HUES64 (cell line): Measurements from ENCODE around the gene APOL1.
A peak's percentile ranks its signal among the peaks of the same experiment; 100 is the strongest.
"Not testable (repeated sequence)": the region's sequence is repeated elsewhere in the genome, so short reads cannot be mapped to it uniquely, and the experiment has no call there.

Experiments used
- H3K27ac ChIP-seq: 2 replicates; pipeline ENCODE4 v1.7.0; 2013; ENCODE audit warnings: low read depth, low read length, inconsistent platforms
- H3K27me3 ChIP-seq: 2 replicates; pipeline ENCODE4 v1.6.1; 2013; ENCODE audit warnings: mild to moderate bottlenecking, low read length; ENCODE audit not compliant: insufficient read depth
- H3K36me3 ChIP-seq: 2 replicates; pipeline ENCODE4 v1.6.1; 2013; ENCODE audit warnings: mild to moderate bottlenecking, low read length; ENCODE audit not compliant: insufficient read depth
- H3K4me1 ChIP-seq: 2 replicates; pipeline ENCODE4 v1.6.1; 2013; ENCODE audit warnings: mild to moderate bottlenecking, low read length, moderate library complexity; ENCODE audit not compliant: insufficient read depth
- H3K4me3 ChIP-seq: 2 replicates; pipeline ENCODE4 v1.5.1; 2013; ENCODE audit warnings: mild to moderate bottlenecking, low read length, moderate library complexity
- H3K9ac ChIP-seq: 2 replicates; pipeline ENCODE4 v1.6.1; 2013; ENCODE audit warnings: mild to moderate bottlenecking, low read depth, low read length
- H3K9me3 ChIP-seq: 2 replicates; pipeline ENCODE4 v1.6.1; 2013; ENCODE audit warnings: low read depth, low read length; ENCODE audit not compliant: insufficient read depth
- WGBS: fragments of 150-250, 120-280 bp; methylation state at CpG from one replicate; pipeline ENCODE4 v1.1.7; 2013; ENCODE audit warnings: missing lambda C conversion rate; 5-methylcytosine and 5-hydroxymethylcytosine counted together

APOL1 gene

DNA sequence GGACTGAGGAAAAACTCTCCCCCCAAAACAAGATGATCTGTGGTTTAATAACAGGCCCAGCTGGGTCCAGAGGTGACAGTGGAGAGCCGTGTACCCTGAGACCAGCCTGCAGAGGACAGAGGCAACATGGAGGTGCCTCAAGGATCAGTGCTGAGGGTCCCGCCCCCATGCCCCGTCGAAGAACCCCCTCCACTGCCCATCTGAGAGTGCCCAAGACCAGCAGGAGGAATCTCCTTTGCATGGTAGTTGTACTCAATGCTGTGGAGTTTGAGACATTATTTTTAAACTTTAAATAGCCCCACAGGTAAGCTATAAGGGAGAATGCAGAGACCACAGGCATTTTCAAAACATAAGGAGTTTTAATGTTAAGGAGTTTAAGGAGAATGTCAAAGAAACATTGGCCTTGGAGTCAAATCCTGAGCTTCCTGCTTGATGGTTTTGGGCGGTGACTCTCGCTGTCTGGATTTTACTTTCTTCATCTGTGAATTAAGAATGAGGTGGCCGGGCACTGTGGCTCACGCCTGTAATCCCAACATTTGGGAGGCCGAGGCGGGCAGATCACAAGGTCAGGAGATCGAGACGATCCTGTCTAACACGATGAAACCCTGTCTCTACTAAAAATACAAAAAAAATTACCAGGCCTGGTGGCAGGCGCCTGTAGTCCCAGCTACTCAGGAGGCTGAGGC, 6.8 kb downstream of the APOL1 start:
- Histone ChIP-seq H3K4me3 (peak overlapping the region; percentile 29; the same call in 1 of the 2 replicates), H3K27me3 (no peaks in the 10 kb centered on the region), H3K9me3 (no peaks in the 10 kb centered on the region), H3K9ac (no peak overlapping the region; the same call in 1 of the 2 replicates), H3K36me3 (no peaks in the 10 kb centered on the region), H3K27ac (peak overlapping the region; percentile 38), H3K4me1 (peaks cover 16% of the 10 kb centered on the region)
- 67% methylated on average over 14 of the region's 14 CpGs for WGBS

DNA sequence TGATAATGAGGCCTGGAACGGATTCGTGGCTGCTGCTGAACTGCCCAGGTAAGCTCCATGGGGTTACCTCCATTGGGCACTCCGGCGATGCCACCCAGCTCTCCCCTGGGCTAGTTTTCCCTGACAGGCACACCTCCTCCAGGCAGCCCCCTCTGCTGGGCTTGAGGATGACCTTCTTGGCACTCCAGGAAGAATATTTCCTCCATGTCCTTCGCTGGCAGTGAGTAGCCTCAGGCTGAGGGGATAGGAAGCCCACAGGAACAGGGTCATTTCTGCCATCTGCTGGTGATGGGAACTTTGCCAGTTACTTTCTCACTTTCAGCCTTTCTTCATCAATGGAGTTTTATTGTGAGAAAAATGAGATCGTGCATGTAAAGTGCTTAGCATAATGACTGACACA, 8.7 kb downstream of the APOL1 start:
- peaks cover 16% of the 10 kb centered on the region for H3K4me1 ChIP-seq
- not testable (repeated sequence) for H3K27ac ChIP-seq, H3K36me3 ChIP-seq, H3K4me3 ChIP-seq, H3K9ac ChIP-seq, H3K27me3 ChIP-seq, H3K9me3 ChIP-seq
- 70% methylated on average over 6 of the region's 6 CpGs for WGBS

DNA sequence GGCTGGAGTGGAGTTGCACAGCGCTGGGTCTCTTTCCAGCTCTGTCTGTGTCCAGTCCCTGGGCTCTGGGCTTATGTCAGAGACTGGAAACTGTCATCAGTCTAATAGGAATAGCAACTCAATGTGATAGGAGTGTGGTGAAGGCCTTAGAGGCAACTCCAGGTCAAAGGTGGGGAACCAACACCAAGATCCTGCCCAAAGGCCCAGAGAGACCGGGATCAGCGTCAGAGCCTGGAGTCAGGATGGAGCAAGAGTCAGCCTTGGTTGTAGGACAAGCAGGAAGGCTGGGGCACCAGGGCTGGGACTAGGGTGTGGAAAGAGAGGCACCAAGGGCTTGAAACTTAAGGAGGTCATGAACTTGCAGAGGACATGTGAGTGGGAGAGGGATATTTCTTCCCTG, 9.4 kb downstream of the APOL1 start:
- not testable (repeated sequence) for H3K9ac ChIP-seq, H3K9me3 ChIP-seq, H3K36me3 ChIP-seq, H3K27ac ChIP-seq, H3K27me3 ChIP-seq, H3K4me3 ChIP-seq
- WGBS = 90% methylated on average over 3 of the region's 3 CpGs
- peaks cover 16% of the 10 kb centered on the region for H3K4me1 ChIP-seq

DNA sequence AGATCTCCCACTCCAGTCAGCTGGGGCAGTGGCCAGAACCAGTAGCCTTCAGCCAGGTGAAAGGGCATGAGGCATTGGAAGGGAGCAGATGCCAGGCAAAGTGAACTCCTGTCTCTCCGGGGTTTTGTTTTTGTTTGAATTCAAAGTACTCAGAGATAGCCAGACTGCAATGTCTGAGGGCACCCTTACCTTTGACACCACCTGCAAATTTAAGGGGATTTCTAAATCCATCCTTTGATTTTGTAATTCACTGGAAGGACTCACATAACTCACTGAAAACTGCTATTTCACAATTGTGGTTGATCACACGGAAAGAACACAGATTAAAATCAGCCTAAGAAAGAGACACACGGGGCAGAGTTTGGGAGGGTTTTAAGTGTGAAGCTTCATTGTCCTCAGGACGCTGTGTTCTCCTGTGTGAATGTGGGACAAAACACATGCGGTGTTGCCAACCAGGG, 10.3 kb downstream of the APOL1 start:
- not testable (repeated sequence) for H3K27ac ChIP-seq, H3K36me3 ChIP-seq, H3K4me3 ChIP-seq, H3K9me3 ChIP-seq, H3K9ac ChIP-seq, H3K27me3 ChIP-seq
- peaks cover 15% of the 10 kb centered on the region for H3K4me1 ChIP-seq
- 72% methylated on average over 5 of the region's 5 CpGs for WGBS

DNA sequence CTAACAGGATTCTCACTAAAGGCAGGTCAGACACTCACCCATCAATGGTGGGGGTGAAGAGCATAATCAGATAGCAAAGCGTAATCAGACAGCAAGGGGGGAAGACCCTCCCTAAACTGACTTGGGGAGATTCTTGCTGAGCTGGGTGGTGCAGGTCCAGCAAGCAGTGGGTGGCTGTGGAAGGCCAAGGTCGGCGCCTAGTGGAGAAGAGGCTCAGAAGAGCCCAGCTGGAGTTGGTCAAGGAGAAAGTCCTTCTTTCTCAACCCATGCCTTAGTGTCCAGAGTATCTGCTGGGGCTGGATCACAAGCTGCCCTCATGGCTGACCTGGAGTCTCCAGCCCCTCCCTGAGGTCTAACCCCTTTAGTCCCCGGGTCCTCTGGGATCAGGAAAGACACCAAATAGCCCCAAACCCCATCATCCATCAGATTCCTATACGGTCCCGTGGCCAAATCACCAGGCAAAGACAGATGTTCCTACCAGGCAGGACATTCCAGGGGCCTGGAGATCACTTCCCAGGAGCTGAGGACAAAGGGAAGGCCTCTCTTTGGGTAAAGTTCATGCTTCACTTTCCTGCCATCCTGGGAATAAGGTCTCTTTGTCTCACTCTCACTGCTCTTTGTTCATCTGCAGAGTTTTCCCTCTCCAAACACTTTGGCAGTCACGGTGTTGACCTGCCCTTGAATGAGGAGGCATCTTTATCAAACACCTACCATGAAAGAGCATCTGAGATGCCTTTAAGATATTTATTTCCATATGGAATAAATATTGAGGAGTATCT, 11.1 kb downstream of the APOL1 start:
- 89% methylated on average over 6 of the region's 7 CpGs for WGBS
- not testable (repeated sequence) for H3K9me3 ChIP-seq, H3K4me1 ChIP-seq, H3K27me3 ChIP-seq, H3K36me3 ChIP-seq, H3K9ac ChIP-seq, H3K4me3 ChIP-seq, H3K27ac ChIP-seq

DNA sequence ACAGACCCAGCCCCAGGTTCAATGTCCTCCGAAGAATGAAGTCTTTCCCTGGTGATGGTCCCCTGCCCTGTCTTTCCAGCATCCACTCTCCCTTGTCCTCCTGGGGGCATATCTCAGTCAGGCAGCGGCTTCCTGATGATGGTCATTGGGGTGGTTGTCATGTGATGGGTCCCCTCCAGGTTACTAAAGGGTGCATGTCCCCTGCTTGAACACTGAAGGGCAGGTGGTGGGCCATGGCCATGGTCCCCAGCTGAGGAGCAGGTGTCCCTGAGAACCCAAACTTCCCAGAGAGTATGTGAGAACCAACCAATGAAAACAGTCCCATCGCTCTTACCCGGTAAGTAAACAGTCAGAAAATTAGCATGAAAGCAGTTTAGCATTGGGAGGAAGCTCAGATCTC, 14.1 kb downstream of the APOL1 start:
- 96% methylated on average over 4 of the region's 4 CpGs for WGBS
- Histone ChIP-seq H3K27me3 (no peaks in the 10 kb centered on the region), H3K4me3 (no peak overlapping the region), H3K9me3 (no peaks in the 10 kb centered on the region), H3K36me3 (no peaks in the 10 kb centered on the region), H3K4me1 (no peaks in the 10 kb centered on the region), H3K9ac (no peak overlapping the region), H3K27ac (no peak overlapping the region)

DNA sequence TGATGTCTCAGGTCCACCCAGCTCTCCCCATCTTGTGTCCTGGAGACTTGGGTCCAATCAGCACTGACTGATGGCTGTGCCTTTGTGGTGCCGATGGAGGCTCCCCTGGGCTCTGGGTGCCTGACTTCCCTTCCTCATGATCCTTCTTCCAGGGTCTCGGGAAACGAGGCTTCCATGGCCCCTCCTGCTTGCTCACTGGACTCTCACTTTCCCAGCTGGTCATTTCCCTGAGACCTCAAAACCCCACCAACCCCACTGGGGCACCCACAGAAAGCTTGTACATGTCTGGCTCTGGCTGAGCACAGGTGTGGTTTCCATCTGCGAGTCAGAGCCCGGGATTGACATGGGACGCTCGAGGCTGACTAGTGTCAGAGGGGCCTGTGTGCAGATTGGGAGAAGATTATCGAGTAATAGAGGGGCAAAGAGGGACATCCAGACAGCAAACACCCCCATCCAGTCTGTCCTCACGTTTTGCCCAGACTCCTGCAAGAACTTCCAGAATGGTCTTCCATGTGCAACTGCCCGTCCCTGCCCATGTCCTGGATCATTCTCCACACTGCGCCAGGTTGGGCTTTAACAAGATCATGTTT, 15.1 kb downstream of the APOL1 start:
- Histone ChIP-seq H3K27ac (no peak overlapping the region), H3K9me3 (no peaks in the 10 kb centered on the region), H3K4me3 (no peak overlapping the region), H3K9ac (no peak overlapping the region), H3K27me3 (no peaks in the 10 kb centered on the region), H3K4me1 (no peaks in the 10 kb centered on the region), H3K36me3 (no peaks in the 10 kb centered on the region)
- 94% methylated on average over 11 of the region's 11 CpGs for WGBS

DNA sequence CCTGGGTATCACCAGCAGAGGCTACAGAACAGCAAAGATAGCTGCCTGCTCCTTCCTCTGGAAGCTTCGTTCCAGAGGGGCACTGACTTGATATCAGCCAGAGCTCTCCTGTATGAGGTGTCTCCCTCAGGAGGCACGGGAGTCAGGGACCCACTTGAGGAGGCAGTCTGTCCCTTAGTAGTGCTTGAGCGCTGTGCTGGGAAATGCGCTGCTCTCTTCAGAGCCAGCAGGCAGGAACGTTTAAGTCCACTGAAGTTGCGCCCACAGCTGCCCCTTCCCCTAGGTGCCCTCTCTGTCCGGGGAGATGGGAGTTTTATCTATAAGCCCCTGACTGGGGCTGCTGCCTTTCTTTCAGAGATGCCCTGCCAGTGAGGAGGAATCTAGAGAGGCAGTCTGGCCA, 18.3 kb downstream of the APOL1 start:
- H3K27ac ChIP-seq, H3K9me3 ChIP-seq, H3K4me1 ChIP-seq, H3K4me3 ChIP-seq, H3K27me3 ChIP-seq, H3K36me3 ChIP-seq, H3K9ac ChIP-seq: not testable (repeated sequence)
- WGBS = 89% methylated on average over 7 of the region's 7 CpGs

DNA sequence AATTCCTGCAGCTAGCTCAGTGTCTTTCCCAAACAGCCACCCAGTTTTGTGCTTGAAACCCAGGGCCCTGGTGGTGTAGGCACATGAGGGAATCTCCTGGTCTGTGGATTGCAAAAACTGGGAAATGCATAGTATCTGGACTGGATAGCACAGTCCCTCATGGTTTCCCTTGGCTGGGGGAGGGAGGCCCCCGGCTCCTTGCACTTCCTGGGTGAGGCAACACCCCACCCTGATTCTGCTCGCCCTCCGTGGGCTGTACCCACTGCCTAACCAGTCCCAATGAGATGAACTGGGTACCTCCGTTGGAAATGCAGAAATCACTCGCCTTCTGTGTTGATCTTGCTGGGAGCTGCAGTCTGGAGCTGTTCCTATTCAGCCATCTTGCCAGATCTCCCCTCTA, 19.0 kb downstream of the APOL1 start:
- H3K27me3 ChIP-seq, H3K4me3 ChIP-seq, H3K36me3 ChIP-seq, H3K4me1 ChIP-seq, H3K9ac ChIP-seq, H3K27ac ChIP-seq, H3K9me3 ChIP-seq: not testable (repeated sequence)
- WGBS = 96% methylated on average over 5 of the region's 5 CpGs

DNA sequence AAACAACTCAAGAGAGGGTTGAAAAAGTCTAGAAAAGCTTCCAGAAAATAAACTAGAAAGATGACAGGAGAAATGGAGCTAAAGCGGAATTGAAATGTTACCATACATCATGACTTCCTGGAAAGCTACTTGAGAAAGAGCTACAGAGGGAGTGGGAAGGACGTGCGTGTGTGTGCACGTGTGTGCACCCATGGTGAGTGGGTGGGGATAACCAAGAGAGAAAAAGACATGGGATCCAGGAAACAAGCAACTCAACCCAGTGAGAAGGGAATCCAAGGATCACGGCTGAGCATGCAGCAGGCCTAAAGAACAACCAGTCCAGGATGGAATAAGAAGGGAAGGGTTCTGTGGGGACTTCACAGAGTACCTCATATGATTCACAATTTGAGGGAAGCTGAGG, 21.6 kb downstream of the APOL1 start:
- no peak overlapping the region for H3K9ac ChIP-seq
- no peaks in the 10 kb centered on the region for H3K36me3 ChIP-seq
- no peak overlapping the region for H3K27ac ChIP-seq
- no peaks in the 10 kb centered on the region for H3K27me3 ChIP-seq
- H3K4me1 ChIP-seq = no peaks in the 10 kb centered on the region
- H3K9me3 ChIP-seq = no peaks in the 10 kb centered on the region
- no peak overlapping the region for H3K4me3 ChIP-seq
- 90% methylated on average over 5 of the region's 5 CpGs for WGBS

DNA sequence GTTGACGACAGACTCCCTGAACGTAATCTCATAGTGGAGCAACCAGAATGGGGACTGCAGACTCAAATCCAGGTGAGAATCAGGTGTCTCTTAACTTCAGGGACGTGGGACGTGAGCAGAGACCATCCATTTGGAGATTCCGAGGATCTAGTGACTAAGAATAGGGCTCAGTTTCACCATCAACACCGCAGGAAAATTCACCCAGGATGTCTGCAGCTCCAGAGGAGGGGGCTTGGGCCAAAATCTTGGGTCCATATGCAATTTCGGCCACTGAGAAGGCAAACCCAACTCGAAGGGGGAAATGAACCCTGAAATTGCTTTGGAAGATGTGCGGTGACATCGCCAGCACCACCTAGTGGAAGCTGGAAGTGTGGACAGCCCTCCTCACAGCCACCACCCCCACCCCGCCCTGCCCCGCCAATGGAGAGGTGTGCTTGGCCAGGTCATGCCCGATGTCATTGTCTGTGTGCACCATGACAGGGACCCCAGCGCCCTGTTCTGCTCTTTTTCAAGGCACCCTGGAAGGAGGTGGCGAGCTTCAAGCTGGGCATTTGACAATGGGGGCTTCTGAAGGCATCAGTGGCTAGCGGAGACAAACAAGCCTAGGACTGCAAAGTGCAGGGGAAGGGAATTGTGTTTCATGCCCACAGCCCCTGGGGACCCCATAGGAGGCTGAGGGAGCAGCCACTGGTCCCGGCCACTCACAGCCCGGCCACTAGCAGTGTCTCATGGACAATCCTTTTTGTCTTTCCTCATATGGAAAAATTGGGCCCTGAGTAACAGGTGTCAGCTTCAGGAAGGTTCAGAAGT, 24.8 kb downstream of the APOL1 start:
- H3K27me3 ChIP-seq = no peaks in the 10 kb centered on the region
- H3K9me3 ChIP-seq = no peaks in the 10 kb centered on the region
- no peaks in the 10 kb centered on the region for H3K4me1 ChIP-seq
- H3K36me3 ChIP-seq = peaks cover 22% of the 10 kb centered on the region
- H3K9ac ChIP-seq = no peak overlapping the region
- WGBS = 41% methylated on average over 18 of the region's 18 CpGs
- H3K4me3 ChIP-seq = no peak overlapping the region
- no peak overlapping the region for H3K27ac ChIP-seq
